ENCODE results near the gene ATP5F1E.

GRCh38 chr20:58988565-58988882, 43.6 kb downstream of the ATP5F1E start:
- TF ChIP-seq TAF1 (IDR thresholded peaks at IDR 0.05; ENCODE audit: borderline replicate concordance, low read depth, low read length), result no peak
- no peak for TF ChIP-seq MEF2B (IDR thresholded peaks at IDR 0.05; ENCODE audit: partially characterized antibody, poor library complexity, severe bottlenecking)
- no peak for TF ChIP-seq ATF2 (IDR thresholded peaks at IDR 0.05; ENCODE audit: low read length)
- no peak for TF ChIP-seq USF2 (IDR thresholded peaks at IDR 0.05; ENCODE audit: borderline replicate concordance, low read depth, low read length)
- TF ChIP-seq IRF3 (IDR thresholded peaks at IDR 0.05), result no peak
- no peak for TF ChIP-seq EZH2 (IDR thresholded peaks at IDR 0.05; ENCODE audit: borderline replicate concordance, control insufficient read depth, low read depth, low read length)
- no peak for TF ChIP-seq SIN3A (IDR thresholded peaks at IDR 0.05; ENCODE audit: low read depth, low read length)
- no peak for TF ChIP-seq CTCF (IDR thresholded peaks at IDR 0.05 in 2 of 3, conservative IDR thresholded peaks at IDR 0.05 in 1 of 3; ENCODE audit: control insufficient read depth in 2 of 3, extremely low read depth in 1 of 3, insufficient read depth in 1 of 3, low read depth in 3 of 3, low read length in 3 of 3)
- TF ChIP-seq POLR2A (IDR thresholded peaks at IDR 0.05; ENCODE audit: low read depth, low read length), result no peak
- no peak for TF ChIP-seq ZNF24 (IDR thresholded peaks at IDR 0.05)
- no peak for TF ChIP-seq TARDBP (IDR thresholded peaks at IDR 0.05; ENCODE audit: borderline replicate concordance)

All from GM12878 (cell line).